ENCODE data around the gene FDX1.

GRCh38 chr11:110513846-110514437, 84.2 kb downstream of the FDX1 start:
- TF ChIP-seq CTCF (IDR thresholded peaks at IDR 0.05) (no peak), POLR2A (IDR thresholded peaks at IDR 0.05) (no peak)
